Spleen (tissue), 7 donors: Measurements from ENCODE around the gene MUC16.

ENCODE experiments used
- POLR2A ChIP-seq, 3 donors: fragments of 450-650 bp; IDR thresholded peaks; one replicate each; pipeline ENCODE4 v1.5.1; 2017; ENCODE audit warnings: antibody characterized with exemption in 3 of 3, mild to moderate bottlenecking in 1 of 3
- POLR2AphosphoS5 ChIP-seq, 3 donors: sonication (generic); formaldehyde crosslinking; IDR thresholded peaks; one replicate each; pipeline ENCODE4 v1.5.1; 2017; ENCODE audit warnings: antibody characterized with exemption in 3 of 3
- TF ChIP-seq, protein P1 (sequence below), 11 experiments: fragments of 200-600 bp in 7 of 11; fragments of 450-650 bp in 4 of 11; sonication (generic) in 4 of 11; IDR thresholded peaks in 8 of 11; conservative IDR thresholded peaks in 3 of 11; 1 replicate in 7 of 11; 2 replicates in 4 of 11; pipeline versions ENCODE4 v1.4.0 to v1.8.0; 2016 to 2021; ENCODE audit warnings: antibody characterized with exemption in 11 of 11, inconsistent platforms in 4 of 11, mild to moderate bottlenecking in 1 of 11
- donor health status: DM: no; HTN: no; CAD: no; lungs with moderate emphysema.
- donor health status: DM: no; HTN: no; CAD: no.
- donor health status: DM: no; HTN: no; CAD: no.

DNA sequence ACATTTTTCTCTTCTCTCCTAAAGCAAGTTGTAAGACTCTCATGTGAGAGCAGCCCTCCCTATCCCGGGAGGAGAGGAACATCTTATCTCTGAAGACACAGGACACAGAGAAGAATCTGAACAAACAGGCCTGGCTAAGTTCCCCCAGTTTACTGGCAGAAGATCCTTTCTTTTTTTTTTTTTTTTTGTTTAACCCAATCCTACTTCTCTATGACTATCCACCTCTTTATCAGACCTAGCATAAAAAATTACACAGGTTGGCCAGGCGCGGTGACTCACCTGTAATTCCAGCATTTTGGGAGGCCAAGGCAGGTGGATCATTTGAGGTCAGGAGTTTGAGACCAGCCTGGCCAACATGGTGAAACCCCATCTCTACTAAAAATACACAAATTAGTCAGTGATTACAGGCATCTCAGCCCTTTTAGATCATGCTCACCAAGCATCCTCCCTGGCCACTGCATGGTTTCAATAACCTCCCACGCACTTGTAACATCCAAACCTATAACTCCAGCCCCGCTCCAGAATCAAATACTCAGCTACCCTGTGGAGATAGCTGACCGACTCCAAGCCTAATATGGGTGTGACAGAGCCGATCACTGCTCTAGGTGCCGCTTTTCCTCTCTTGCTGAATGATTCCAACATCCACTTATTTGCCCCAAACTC, 27.3 kb upstream of the MUC16 start:
- TF ChIP-seq, protein P1, sequence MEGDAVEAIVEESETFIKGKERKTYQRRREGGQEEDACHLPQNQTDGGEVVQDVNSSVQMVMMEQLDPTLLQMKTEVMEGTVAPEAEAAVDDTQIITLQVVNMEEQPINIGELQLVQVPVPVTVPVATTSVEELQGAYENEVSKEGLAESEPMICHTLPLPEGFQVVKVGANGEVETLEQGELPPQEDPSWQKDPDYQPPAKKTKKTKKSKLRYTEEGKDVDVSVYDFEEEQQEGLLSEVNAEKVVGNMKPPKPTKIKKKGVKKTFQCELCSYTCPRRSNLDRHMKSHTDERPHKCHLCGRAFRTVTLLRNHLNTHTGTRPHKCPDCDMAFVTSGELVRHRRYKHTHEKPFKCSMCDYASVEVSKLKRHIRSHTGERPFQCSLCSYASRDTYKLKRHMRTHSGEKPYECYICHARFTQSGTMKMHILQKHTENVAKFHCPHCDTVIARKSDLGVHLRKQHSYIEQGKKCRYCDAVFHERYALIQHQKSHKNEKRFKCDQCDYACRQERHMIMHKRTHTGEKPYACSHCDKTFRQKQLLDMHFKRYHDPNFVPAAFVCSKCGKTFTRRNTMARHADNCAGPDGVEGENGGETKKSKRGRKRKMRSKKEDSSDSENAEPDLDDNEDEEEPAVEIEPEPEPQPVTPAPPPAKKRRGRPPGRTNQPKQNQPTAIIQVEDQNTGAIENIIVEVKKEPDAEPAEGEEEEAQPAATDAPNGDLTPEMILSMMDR (IDR thresholded peaks at IDR 0.05 in 8 of 11, conservative IDR thresholded peaks at IDR 0.05 in 3 of 11), result no peak
- TF ChIP-seq POLR2A (IDR thresholded peaks at IDR 0.05), result no peak
- no peak for TF ChIP-seq POLR2AphosphoS5 (IDR thresholded peaks at IDR 0.05)
